ENCODE data around the gene KRT15.
A peak's percentile ranks its signal among the peaks of the same experiment; 100 is the strongest.
"Not testable (repeated sequence)": the region's sequence is repeated elsewhere in the genome, so short reads cannot be mapped to it uniquely, and the experiment has no call there.

KRT15 gene

GRCh38 chr17:41544491-41544892, 25.8 kb upstream of the KRT15 start:
- H3K4me3 ChIP-seq (ENCODE audit: low read length): no peak overlapping the region
- TF ChIP-seq, protein P1, sequence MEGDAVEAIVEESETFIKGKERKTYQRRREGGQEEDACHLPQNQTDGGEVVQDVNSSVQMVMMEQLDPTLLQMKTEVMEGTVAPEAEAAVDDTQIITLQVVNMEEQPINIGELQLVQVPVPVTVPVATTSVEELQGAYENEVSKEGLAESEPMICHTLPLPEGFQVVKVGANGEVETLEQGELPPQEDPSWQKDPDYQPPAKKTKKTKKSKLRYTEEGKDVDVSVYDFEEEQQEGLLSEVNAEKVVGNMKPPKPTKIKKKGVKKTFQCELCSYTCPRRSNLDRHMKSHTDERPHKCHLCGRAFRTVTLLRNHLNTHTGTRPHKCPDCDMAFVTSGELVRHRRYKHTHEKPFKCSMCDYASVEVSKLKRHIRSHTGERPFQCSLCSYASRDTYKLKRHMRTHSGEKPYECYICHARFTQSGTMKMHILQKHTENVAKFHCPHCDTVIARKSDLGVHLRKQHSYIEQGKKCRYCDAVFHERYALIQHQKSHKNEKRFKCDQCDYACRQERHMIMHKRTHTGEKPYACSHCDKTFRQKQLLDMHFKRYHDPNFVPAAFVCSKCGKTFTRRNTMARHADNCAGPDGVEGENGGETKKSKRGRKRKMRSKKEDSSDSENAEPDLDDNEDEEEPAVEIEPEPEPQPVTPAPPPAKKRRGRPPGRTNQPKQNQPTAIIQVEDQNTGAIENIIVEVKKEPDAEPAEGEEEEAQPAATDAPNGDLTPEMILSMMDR (conservative IDR thresholded peaks at IDR 0.05; ENCODE audit: low read length): no peak
- no peak for DNase-seq (ENCODE audit: low read depth)

- not testable (repeated sequence) for DNase-seq (ENCODE audit: low read depth); H3K4me3 ChIP-seq (ENCODE audit: low read length)
These were observed 24.1 kb upstream of the KRT15 start for GRCh38 chr17:41542786-41543185.

DNA sequence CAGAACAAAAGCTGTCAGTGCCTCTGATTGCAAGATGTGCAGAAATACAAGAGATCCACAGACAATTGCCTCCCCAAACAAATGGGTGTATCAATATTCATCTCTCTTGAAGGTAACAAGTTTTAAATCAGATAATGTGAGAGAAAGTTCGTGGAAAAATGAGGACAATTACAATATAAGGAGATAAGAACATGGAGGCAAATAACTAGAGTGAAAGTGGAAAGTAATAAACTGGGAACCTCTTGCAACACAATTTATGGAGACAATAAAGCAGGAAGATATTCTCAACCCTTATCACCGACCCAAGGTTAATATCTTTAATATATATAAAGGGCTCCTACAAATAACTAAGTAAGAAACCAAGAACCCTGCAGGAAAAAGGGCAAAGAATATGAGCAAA, 23.7 kb upstream of the KRT15 start:
- no peak overlapping the region for H3K4me3 ChIP-seq (ENCODE audit: low read length)
- TF ChIP-seq, protein P1 (conservative IDR thresholded peaks at IDR 0.05; ENCODE audit: low read length): no peak
- DNase-seq (ENCODE audit: low read depth): no peak

GRCh38 chr17:41540921-41541625, 22.4 kb upstream of the KRT15 start:
- TF ChIP-seq, protein P1 (conservative IDR thresholded peaks at IDR 0.05; ENCODE audit: low read length): no peak
- no peak overlapping the region for H3K4me3 ChIP-seq (ENCODE audit: low read length)
- no peak for DNase-seq (ENCODE audit: low read depth)

DNA sequence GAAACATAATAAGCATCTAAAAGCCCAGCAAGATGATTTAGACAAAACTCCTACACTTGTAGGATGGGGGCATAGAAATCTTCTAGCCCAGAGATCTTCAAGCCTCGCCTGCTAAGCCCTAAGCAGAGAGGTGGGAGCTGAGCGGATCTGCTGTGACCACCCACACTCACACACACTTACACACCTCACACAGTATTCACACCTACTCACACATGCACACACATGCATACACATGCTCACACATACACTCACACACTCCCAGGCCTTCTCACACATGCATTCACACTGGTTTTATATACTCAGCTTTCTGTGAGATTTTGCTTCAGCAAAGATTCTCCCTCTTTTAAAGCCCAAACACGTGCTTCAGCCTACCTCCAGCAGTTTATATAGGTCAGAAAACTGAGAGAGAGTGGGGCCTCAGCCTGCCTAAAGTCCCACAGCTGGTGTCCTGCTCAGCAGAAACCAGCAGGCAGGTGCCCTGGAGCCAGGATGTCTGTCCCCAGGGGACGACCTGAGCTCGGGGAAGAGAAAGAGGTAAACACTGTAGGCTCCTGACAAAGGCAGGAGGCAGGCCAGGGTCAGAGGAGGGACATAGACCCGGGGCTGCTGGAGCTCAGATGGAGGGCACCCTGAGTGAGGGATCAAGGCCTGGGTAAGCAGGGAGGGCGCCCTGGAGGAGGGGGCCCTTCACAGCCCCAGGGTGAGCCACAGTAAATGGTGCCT, 21.4 kb upstream of the KRT15 start:
- DNase-seq (ENCODE audit: low read depth): no peak
- no peak overlapping the region for H3K4me3 ChIP-seq (ENCODE audit: low read length)
- TF ChIP-seq, protein P1 (conservative IDR thresholded peaks at IDR 0.05; ENCODE audit: low read length): no peak

DNA sequence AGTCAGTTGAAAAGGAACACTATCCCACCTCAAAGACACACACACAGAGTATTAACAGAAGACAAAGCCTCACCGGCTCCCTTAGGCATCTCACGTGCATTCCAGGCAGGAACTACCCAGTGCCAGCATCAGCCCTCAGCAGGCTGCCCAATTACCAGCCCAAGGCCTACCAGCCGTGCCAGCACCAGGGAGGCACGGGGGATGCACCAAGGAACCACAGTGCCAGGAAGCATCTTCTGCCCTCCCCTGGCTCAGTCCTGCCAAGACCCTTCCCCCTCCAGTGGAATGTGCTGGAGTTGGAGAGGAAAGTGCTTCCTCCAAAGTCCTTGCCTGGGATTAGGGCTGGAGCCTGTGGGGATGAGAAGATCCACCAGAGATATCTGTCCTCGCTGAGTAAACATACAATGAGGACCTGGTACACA, 20.4 kb upstream of the KRT15 start:
- TF ChIP-seq, protein P1 (conservative IDR thresholded peaks at IDR 0.05; ENCODE audit: low read length): no peak
- no peak overlapping the region for H3K4me3 ChIP-seq (ENCODE audit: low read length)
- DNase-seq (ENCODE audit: low read depth): no peak

GRCh38 chr17:41538565-41538991, 19.9 kb upstream of the KRT15 start:
- TF ChIP-seq, protein P1 (conservative IDR thresholded peaks at IDR 0.05; ENCODE audit: low read length): no peak
- no peak overlapping the region for H3K4me3 ChIP-seq (ENCODE audit: low read length)
- DNase-seq (ENCODE audit: low read depth): peak; percentile 62
